GM19238 (cell line): Measurements from ENCODE around the gene KIFC3.
"Not testable (repeated sequence)": the region's sequence is repeated elsewhere in the genome, so short reads cannot be mapped to it uniquely, and the experiment has no call there.

Source experiments
- DNase-seq: peaks from one replicate; pipeline ENCODE4 v3.0.0; 2011; ENCODE audit warnings: low spot score; ENCODE audit not compliant: insufficient read length

Gene KIFC3

DNA sequence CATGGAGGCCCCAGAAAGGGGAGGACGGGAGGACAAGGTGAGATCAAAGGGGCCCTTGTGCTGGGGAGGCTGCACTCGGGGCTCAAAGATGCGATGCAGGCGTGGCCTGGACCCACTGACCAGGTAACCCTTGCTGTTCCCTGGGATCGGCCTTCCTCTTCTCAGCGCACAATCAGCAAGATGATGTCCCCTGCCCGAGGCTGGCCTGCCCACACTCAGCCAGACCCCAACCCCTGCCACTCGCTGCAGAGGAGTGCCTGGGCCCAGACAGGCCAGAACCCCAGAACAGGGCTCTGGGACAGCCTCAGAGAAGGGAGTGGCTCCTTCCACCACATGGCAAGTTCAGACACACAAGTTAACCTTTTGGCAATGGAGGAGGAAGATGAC lies 14.8 kb downstream of the KIFC3 start:
- no peak for DNase-seq

DNA sequence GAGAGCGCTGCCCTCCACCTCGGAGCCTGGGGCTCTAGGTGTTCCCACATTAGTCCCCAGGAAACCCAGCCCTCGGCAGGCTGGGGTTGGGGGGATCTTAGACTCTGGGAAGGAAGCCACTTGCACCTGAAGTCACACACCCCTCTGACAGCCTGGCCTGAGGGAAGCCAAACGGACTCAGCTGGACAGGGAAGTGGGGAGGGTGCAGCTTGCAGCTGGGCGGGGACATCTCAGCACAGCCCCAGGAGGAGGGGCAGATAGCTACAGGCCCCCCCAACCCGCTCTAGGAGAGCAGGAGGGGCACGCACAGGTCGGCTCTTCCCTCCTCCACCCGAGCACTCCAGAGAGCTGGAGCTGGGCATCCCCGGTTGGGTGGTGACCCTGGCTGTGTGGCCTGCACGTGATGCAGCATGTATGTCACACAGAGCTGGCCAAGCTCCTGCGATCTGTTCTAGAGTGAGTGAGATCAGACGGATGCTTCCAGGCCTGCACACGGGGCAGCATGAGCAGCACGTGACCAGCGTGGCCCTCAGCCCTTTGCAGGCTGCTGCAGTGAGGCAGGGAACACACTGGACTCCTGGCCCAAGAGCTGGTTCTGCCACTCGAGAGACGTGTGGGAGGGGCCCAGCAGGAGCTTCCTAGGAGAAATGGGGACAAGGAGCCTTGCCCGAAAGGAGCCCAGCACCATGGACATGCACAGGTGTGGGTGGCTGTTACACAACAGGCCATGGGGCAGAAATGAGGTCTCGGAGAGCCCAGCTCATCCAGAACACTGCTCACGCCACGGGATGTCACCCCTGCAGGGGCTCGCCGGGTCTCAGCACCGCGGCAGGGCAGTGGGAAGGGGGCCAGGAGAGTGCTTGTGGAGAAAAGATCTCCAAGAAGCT lies 15.4 kb downstream of the KIFC3 start:
- no peak for DNase-seq

DNA sequence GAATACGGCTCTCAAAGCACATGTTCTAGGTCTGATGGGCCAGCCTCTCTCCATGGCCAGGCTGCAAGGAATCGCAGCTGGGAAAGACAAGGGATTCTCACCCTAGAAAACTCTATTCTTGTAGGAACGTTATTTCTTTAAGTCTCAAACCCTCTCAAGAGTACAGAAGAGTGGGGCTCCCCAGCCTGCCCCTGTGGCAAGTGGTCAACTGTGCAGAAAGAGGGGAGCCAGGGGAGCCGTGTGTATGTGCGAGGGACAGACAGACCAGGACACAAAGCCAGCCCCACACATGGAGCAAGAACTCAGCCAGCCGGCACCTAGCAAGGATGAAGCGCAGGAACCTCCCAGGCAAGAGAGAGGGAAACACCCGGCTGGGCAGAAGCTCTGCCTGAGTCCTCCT lies 16.4 kb downstream of the KIFC3 start:
- DNase-seq = no peak

DNA sequence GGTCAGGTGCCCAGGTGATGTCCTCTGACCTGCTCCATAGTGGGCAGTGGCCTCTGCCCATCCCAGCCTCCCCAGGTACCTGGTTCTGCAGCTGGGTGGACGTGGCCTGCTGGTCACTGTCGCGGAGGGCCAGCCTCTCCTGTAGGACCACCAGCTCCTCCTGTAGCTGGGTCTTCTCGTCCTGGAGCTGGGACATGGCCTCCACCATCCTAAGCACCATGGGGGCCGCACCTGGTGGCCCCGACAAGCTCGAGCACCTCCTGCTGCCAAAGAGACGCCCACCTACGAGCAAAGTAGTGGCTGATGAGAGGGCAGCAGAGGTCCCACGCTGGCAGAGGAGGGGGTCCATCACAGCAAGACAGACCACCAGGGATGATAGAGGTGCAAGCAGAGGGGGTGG lies 16.9 kb downstream of the KIFC3 start:
- DNase-seq = no peak

DNA sequence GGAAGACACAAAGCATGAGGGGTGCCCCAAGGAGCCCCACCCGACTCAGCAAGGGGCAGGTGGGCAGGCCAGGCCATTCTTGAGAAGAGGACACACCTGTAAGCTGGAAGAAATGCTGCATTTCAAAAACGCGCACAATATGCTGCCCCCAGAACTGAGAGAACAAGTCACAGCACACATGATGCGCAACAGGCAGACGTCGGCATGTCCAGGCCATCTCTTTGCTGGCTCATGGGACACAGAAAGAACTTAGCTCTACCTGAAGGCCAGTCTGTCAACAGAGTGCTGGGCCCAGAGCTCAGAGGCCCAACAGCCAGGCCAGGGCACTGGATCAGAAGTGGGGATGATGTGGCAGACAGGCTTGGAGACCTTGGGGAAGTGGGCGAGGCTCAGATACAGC lies 18.0 kb downstream of the KIFC3 start:
- no peak for DNase-seq

DNA sequence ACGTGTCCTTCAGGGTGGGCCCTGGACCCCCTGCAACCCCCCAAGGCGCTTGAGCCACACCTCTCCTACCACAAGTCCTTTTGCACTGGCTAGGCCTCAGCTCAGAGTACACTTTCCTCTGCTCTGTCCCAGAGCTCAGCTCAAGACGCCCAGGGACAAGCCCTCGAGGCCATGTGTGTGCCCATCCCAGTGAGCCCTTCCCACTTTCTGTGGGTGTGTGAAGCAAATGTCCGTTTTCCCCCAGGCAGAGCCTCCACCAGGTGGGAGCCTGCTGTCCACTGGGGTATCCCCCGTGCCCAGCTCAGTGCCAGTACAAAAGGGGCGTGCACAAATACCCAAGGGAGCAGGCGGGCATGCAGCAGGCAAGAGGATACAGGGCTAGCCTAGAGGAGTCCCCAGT lies 18.4 kb downstream of the KIFC3 start:
- DNase-seq = no peak

DNA sequence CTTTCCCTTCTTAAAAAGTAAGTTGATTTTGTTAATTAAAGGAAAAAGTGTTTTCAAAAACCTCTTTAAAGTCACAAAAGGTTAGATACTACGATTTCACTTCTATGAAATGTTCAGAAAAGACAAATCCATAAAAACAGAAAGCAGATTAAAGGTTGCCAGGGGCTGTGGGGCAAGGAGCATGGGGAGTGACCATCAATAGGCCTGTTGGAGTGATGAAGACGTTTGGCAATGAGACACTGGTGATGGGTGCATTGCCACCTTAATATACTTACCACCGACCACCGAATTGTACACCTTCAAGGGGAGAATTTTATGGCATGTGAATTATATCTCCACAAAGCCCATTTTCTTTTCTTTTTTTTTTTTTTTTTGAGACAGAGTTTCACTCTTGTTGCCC lies 19.2 kb downstream of the KIFC3 start:
- no peak for DNase-seq

DNA sequence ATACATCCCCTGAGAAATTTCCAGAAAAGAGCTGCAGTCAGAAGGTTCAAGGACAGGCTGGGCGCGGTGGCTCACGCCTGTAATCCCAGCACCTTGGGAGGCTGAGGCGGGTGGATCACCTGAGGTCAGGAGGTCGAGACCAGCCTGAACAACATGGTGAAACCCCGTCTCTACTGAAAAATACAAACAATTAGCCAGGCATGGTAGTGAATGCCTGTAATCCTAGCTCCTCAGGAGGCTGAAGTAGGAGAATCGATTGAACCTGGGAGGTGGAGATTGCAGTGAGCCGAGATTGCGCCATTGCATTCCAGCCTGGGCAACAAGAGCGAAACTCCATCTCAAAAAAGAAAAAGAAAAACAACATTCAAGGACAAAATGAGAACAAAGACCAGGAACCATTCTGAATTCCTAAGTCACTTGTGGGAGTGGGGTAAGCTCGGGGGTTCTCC lies 19.7 kb downstream of the KIFC3 start:
- not testable (repeated sequence) for DNase-seq

DNA sequence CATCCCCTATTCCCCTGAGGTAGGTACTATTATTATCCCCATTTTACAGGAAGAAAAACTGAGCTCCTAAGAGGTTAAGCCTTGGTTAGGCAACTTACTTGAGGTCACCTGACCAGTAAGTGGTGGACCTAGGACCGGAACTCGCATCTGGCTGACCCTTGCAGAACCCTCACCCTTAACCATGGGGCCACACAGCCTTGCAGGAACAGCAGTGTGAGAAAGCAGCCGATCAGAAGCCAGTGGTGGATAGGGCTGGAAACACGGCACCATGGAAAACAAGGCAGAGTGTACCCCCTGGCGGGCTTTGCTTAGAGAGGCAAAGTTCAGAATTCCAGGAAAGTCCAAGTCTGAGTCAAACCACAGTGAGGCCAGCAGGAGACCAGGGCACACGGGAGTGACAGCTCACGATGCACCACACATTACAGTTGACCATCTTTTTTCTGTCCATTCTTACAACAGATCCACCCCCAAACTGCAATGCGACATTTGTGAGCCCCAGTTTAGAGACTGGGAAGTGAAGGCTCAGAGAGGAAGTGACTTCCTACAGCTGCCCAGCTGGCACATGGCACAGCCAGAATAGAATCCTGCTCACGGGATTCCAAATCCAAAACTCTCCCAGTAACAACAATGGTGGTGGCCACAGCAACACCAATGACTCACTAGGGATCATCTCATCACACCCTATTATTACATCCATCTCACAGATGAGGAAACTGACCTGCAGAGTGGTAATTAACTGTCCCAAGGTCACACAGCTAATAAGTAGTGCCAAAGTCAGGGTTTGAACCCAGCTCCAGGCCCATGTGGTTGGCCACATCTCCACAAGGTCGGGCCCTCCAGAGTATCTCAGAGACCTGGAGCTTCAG lies 20.3 kb downstream of the KIFC3 start:
- no peak for DNase-seq

DNA sequence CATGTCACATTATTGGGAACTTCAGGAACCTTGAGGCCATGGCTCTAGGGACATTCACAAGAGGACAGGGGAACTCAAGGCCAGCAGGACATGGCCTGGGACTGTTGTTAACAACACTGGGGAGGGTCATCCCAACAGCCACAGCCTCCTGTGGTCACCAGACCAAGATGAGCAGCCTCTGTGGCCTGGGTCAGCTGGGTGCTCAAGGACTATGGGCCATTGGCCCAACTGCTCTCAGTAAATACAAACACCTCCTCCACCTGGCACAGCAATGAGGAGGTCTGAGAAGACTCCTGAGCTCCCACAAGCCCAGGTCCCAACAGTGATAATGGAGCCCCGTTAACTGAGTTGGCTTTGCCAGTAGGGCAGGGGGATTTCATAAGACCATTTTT lies 20.9 kb downstream of the KIFC3 start:
- no peak for DNase-seq

DNA sequence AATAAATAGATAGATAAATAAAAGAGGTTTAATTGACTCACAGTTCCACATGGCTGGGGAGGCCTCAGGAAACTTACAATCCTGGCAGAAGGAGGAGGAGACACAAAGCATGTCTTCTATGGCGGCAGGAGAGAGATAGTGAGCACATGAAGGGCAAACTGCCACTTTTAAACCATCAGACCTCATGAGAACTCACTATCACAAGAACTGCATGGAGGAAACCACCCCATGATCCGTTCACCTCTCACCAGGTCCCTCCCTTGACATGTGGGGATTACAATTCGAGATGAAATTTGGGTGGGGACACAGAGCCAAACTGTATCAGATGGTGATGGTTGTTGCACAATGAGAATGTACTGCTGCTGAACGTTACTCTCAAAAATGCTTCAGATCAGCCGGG lies 22.5 kb downstream of the KIFC3 start:
- not testable (repeated sequence) for DNase-seq

DNA sequence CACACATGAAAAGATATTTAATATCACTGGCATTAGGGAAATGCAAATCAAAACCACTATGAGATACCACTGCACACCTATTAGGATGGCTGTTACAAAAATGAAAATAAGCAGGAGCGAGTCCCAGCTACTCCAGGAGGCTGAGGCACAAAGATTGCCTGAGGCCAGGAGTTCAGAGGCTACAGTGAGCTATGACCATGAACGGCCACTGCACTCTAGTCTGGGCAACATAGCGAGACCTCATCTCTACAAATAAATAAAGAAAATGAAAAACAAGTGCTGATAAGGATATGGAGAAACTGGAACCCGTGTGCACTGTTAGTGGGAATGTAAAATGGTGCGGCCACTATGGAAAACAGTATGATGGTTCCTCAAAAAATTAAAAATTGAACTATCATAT lies 23.6 kb downstream of the KIFC3 start:
- DNase-seq = no peak

DNA sequence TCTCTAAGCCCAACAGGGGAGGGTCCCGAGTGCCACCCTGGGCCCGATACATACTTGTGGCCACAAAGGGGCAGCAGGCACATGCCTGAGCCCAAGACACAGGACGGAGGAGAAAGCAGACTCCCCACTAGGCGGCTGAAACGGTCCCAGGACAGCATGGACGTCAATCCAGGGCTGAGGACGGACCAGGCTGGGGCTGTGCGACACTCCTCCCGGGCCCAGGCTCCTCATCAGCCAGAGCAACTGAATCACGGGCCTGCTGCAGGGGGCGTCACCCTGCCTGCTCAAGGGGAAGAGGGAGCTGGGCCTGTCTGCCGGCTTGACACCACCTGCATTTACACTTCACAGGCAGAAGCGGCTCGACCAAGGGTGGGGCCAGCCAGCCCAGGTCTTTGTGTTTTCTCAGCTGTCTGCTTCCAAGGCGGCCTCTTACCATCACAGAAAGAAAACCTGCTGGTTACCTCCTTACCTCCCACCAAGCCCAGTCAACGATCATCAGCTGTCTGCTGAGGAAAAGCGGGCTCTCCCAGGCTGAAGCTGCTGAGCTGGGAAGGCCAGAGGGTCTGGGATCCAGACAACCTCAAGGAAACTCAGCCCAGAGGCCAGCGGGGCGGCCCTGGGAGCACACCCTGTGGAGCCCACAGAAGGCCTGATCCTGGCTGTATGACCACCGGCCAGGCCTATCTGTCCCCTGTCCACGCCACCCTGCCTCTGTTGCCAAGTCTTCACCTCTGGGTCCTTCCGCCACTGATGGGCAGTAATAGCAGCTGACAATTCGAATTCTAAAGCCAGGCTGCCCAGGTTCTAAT lies 26.4 kb downstream of the KIFC3 start:
- DNase-seq = no peak

DNA sequence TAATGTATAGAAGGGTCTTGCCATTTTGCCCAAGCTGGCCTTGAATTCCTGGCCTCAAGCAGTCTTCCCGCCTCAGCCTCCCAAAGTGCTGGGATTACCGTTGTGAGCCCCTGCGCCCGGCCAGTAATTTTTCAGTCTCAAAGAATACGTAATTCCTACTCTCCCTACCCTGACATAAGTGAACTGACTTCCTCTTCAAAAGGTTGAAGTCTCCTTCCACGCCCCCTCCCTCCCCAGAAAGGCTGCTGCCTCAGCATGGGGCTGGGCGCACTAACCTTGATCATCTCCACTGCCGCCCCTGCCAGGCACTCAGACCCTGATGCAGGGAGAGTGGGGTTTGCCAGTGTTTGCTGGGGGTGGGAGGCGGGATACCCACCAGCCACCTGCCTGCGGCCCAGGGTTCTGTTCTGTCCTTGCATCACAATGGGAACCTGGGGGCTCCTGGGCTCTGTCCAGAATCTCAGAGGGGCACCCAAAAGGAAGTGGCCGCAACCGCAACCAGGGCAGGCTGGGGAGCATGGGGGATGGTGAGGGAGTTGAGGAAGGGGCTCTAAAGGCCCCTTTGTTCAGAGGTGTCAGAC lies 27.5 kb downstream of the KIFC3 start:
- DNase-seq = no peak

DNA sequence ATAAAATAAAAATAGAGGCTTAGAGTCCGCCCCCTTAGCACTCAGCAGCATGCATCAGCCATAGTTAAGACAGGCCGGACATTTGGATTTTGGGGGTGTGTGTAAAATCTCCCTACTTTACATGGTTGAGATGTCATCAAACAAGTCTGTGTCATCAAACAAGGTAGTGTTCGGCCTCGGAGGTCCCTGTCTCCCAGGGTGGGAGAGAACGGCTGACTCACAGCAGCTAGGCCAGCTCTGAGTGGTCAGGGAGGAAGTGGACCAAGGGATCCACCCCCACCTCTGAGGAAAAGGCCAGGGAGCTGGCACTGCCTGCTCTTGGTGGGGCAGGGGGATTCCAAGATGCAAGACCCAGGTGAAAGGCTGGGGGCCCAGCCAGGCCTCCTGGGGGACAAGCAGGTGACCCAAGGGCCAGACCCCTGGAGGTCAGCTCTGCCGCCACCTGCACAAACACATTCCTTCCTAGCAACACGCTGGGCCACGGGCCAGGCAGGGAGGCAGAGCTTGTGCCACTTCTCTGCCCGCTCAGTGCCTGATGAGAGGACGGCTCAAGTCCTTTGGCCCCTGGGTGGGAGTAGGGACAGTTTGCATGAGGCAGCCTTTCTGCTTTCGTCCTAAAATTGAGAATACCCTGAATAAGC lies 28.5 kb downstream of the KIFC3 start:
- DNase-seq = no peak

DNA sequence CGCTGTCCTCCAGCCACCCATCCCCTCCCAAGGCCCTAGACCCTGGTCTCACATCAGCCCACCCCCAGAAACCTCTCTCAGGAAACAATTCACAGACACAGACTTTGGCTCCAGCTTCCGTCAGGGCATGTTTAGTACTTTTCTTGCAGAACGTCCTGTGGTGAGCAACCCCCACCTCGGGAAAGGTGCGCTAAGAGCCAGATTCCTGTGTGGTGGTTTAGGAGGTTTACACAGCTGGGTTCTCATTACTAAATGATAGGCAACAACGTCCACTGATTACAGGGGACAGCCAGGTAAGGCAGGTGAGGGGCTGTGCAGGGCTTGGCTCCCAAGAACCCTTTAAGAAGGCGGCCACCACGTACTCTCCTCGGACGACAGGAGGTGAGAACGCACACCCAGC lies 29.3 kb downstream of the KIFC3 start:
- DNase-seq = no peak

DNA sequence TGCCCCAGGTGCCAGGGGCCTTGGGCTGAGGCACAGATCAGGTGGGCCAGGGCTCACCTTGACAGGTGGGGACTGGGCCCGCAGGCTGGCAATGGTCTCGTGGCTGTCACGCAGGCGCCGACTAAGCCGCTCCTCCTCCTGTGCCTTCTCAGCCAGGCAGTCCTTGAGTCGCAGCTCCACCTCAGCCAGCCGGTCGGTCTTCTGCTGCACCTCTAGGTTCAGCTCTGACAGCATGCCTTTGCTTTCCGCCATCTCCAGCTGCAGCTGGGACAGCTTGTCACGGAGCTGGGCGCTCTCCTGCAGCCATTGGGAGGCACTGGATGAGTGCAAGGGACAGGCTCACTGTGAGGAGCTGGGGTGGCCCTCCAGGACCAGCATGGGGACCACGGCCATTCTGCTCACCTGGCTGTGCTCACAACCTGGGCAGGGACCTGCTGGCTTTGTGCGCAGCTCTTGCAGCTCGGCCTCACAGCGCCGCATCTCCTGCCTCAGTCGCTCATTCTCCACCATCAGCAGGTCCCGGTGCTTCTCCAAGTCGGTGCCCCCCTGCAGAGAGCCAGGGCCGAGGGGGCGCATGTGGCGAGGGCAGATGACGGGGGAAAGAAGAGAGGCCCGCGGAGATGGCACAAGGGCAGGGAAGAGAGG lies 31.0 kb downstream of the KIFC3 start:
- no peak for DNase-seq

DNA sequence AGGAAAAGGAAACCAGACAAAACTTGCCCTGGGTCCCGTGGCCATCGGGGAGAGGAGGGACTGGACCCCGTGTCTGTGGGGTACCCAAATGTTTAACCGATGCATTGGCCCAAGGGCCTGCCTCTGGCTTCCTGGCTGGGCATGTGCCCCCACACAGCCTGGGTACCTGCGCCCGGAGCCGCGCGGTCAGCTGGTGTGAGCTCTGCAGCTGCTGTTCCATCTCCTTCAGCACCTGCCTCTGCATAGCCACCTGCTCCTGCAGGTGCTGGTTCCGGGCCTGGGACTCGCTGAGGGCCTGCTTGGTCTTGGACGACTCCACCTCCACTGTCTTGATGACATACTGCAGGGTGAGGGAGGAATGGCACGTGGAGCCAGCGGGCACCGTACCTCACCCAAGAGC lies 31.9 kb downstream of the KIFC3 start:
- DNase-seq = no peak

DNA sequence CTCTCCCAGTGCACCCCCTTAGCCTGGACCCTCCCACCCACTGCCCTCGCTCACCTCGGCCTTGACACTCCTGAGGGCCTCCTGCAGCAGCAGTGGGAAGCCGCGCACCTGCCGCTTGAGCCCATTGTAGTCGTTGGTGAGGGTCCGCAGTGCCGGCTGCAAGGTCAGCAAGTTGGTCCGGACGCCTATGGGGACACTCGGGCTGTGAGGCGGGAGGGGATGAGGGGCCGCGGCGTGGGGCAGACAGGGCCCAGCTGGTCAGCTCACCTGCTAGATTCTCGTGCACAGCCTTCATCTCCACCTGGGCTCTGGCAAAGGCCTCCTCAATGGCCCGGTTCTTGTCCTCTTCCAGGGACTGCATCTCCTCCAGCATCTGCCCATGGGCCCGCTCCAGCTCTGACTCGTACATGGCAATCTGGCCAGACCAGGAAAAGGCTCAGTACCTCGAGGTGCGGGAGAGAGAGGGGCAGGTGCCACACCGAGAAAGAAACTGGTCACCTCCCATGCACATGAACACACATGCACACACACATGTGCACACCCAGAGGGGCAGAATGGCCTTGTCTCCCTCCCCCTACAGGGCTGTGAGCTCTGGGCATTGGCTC lies 32.6 kb downstream of the KIFC3 start:
- DNase-seq = no peak
